H1 (cell line): ENCODE measurements around the gene ISOC2. TPM values are rescaled to one million over a fixed set of nuclear protein-coding genes. Genes with fewer than 3 reads are reported as not detected.

ENCODE experiments used
- CTCF ChIA-PET: fragments of 300-600 bp; sonication (Branson Sonifier 250); formaldehyde crosslinking; loops from one replicate; lab custom pipeline; 2021; ENCODE audit not compliant: partially characterized antibody; lab: Charles Lee
- POLR2A ChIA-PET: fragments of 300-600 bp; sonication (Branson Sonifier 250); formaldehyde crosslinking; loops from one replicate; lab custom pipeline; 2021; ENCODE audit warnings: inconsistent platforms; ENCODE audit not compliant: partially characterized antibody; lab: Charles Lee
- DNase-seq, 2 experiments: peaks; one replicate each; pipeline versions ENCODE4 v3.0.0 to v3.0.0-alpha.2; 2010 to 2022; ENCODE audit warnings: low spot score in 2 of 2, low read depth in 1 of 2, mixed read lengths in 1 of 2
- FAIRE-seq: peaks from 2 replicates; lab custom pipeline; 2011; peaks lifted over from hg19 to GRCh38; lab: Jason Lieb, UNC
- H2AFZ ChIP-seq: 2 replicates; pipeline ENCODE4 v1.8.1; 2012; ENCODE audit warnings: low read length, inconsistent platforms
- H2AK5ac ChIP-seq: 2 replicates; pipeline ENCODE4 v1.6.1; 2013; ENCODE audit warnings: low read depth, low read length
- H2BK120ac ChIP-seq: replicated peaks from 2 replicates; pipeline ENCODE3; 2013; ENCODE audit warnings: low read depth, low read length, inconsistent platforms
- H2BK12ac ChIP-seq: 2 replicates; pipeline ENCODE4 v1.6.1; 2013; ENCODE audit warnings: low read depth, low read length
- H2BK15ac ChIP-seq: 2 replicates; pipeline ENCODE4 v1.6.1; 2013; ENCODE audit warnings: low read length
- H2BK20ac ChIP-seq: 2 replicates; pipeline ENCODE4 v1.6.1; 2013; ENCODE audit warnings: low read length
- H2BK5ac ChIP-seq: 2 replicates; pipeline ENCODE4 v1.6.1; 2013; ENCODE audit warnings: low read depth, low read length
- H3K14ac ChIP-seq: 2 replicates; pipeline ENCODE4 v1.6.1; 2013; ENCODE audit warnings: inconsistent platforms; ENCODE audit not compliant: insufficient read length
- H3K18ac ChIP-seq: 2 replicates; pipeline ENCODE4 v1.6.1; 2013; ENCODE audit warnings: low read length; ENCODE audit errors: extremely low read depth
- H3K23ac ChIP-seq: 2 replicates; pipeline ENCODE4 v1.6.1; 2013; ENCODE audit warnings: inconsistent platforms; ENCODE audit not compliant: insufficient read length
- H3K23me2 ChIP-seq: 2 replicates; pipeline ENCODE4 v1.6.1; 2013; ENCODE audit warnings: low read depth, low read length
- H3K27ac ChIP-seq: 2 replicates; pipeline ENCODE4 v1.6.1; 2011; ENCODE audit warnings: low read depth, low read length, inconsistent platforms
- H3K27me3 ChIP-seq, 4 experiments: replicated peaks in 1 of 4; 1 replicate in 1 of 4; 2 replicates in 3 of 4; pipeline versions ENCODE4 v1.6.1 to v1.8.1; 2011 to 2013; ENCODE audit warnings: low read length in 3 of 4, mild to moderate bottlenecking in 3 of 4, inconsistent platforms in 2 of 4, mixed read lengths in 2 of 4, moderate library complexity in 1 of 4; ENCODE audit not compliant: control insufficient read depth in 3 of 4, insufficient read depth in 3 of 4; ENCODE audit errors: extremely low read depth in 1 of 4
- H3K36me3 ChIP-seq, 4 experiments: 2 replicates each; pipeline versions ENCODE4 v1.6.1 to v1.8.1; 2011 to 2013; ENCODE audit warnings: mild to moderate bottlenecking in 4 of 4, low read length in 3 of 4, moderate library complexity in 2 of 4, control low read depth in 1 of 4, inconsistent platforms in 1 of 4; ENCODE audit not compliant: insufficient read depth in 4 of 4, control insufficient read depth in 2 of 4
- H3K4ac ChIP-seq: replicated peaks from 2 replicates; pipeline ENCODE3; 2013; ENCODE audit warnings: low read length, low read depth, mixed read lengths, inconsistent platforms; ENCODE audit not compliant: insufficient read length
- H3K4me1 ChIP-seq, 4 experiments: replicated peaks in 1 of 4; 1 replicate in 1 of 4; 2 replicates in 3 of 4; pipeline versions ENCODE4 v1.6.1 to v1.8.1; 2011 to 2013; ENCODE audit warnings: low read length in 3 of 4, inconsistent platforms in 2 of 4, mixed read lengths in 1 of 4; ENCODE audit not compliant: insufficient read depth in 4 of 4, control insufficient read depth in 3 of 4
- H3K4me2 ChIP-seq, 2 experiments: 2 replicates each; pipeline versions ENCODE4 v1.6.1 to v1.8.1; 2011 to 2013; ENCODE audit warnings: low read depth in 2 of 2, low read length in 2 of 2, control low read depth in 1 of 2, inconsistent platforms in 1 of 2, mild to moderate bottlenecking in 1 of 2; ENCODE audit not compliant: insufficient read depth in 1 of 2
- H3K4me3 ChIP-seq, 4 experiments: fragments of 200-600, 300-600 bp in 1 of 4; sonication (generic), shearing (Covaris generic), sonication (Bioruptor Twin) in 1 of 4; 2 replicates each; pipeline versions ENCODE4 v1.5.1 to v1.8.1; 2011 to 2016; ENCODE audit warnings: low read length in 4 of 4, low read depth in 3 of 4, control low read depth in 2 of 4, inconsistent platforms in 2 of 4, mild to moderate bottlenecking in 2 of 4, mixed read lengths in 1 of 4, moderate library complexity in 1 of 4; ENCODE audit not compliant: insufficient read depth in 2 of 4; ENCODE audit errors: extremely low read depth in 1 of 4
- H3K56ac ChIP-seq: replicated peaks from 2 replicates; pipeline ENCODE3; 2013; ENCODE audit warnings: low read depth, mild to moderate bottlenecking, mixed read lengths, low read length, inconsistent platforms; ENCODE audit not compliant: insufficient read length
- H3K79me1 ChIP-seq: 2 replicates; pipeline ENCODE4 v1.6.1; 2013; ENCODE audit warnings: low read depth, low read length, control low read depth
- H3K79me2 ChIP-seq, 2 experiments: 2 replicates each; pipeline versions ENCODE4 v1.6.1 to v1.8.1; 2012 to 2013; ENCODE audit warnings: low read length in 2 of 2, mild to moderate bottlenecking in 2 of 2, inconsistent platforms in 1 of 2; ENCODE audit not compliant: insufficient read depth in 2 of 2, control insufficient read depth in 1 of 2
- H3K9ac ChIP-seq, 4 experiments: replicated peaks in 1 of 4; 1 replicate in 1 of 4; 2 replicates in 3 of 4; pipeline versions ENCODE4 v1.6.1 to v1.8.1; 2011 to 2013; ENCODE audit warnings: low read depth in 3 of 4, low read length in 3 of 4, control low read depth in 2 of 4, mild to moderate bottlenecking in 2 of 4, moderate library complexity in 2 of 4, inconsistent platforms in 1 of 4; ENCODE audit errors: extremely low read depth in 1 of 4
- H3K9me3 ChIP-seq, 2 experiments: 2 replicates each; pipeline versions ENCODE4 v1.6.1 to v1.8.1; 2012 to 2013; ENCODE audit warnings: mild to moderate bottlenecking in 2 of 2, moderate library complexity in 2 of 2, control low read depth in 1 of 2, inconsistent platforms in 1 of 2, low read depth in 1 of 2, low read length in 1 of 2, mixed read lengths in 1 of 2; ENCODE audit not compliant: insufficient read depth in 2 of 2
- H4K20me1 ChIP-seq, 2 experiments: replicated peaks in 1 of 2; 2 replicates each; pipeline versions ENCODE3 to v1.8.1; 2011 to 2013; ENCODE audit warnings: inconsistent platforms in 2 of 2, low read length in 2 of 2, mild to moderate bottlenecking in 1 of 2; ENCODE audit not compliant: insufficient read depth in 2 of 2, control insufficient read depth in 1 of 2
- H4K5ac ChIP-seq: 2 replicates; pipeline ENCODE4 v1.6.1; 2013; ENCODE audit warnings: low read length, low read depth, mixed read lengths, inconsistent platforms; ENCODE audit not compliant: insufficient read length
- H4K8ac ChIP-seq: 2 replicates; pipeline ENCODE4 v1.8.0; 2013; ENCODE audit warnings: mild to moderate bottlenecking, moderate library complexity, low read length, inconsistent platforms; ENCODE audit not compliant: insufficient read depth; ENCODE audit errors: extremely low read depth
- H4K91ac ChIP-seq: replicated peaks from 2 replicates; pipeline ENCODE3; 2013; ENCODE audit warnings: low read length, mixed read lengths, inconsistent platforms; ENCODE audit not compliant: insufficient read length
- CEBPB ChIP-seq: IDR thresholded peaks from 2 replicates; pipeline ENCODE4 v1.6.1; 2012; ENCODE audit warnings: low read depth, low read length
- CTBP2 ChIP-seq: IDR thresholded peaks from 2 replicates; pipeline ENCODE4 v1.7.0; 2011; ENCODE audit warnings: borderline replicate concordance, mild to moderate bottlenecking, moderate library complexity, mixed read lengths, low read length; ENCODE audit not compliant: insufficient read depth, insufficient read length
- EZH2 ChIP-seq: fragments of 200-600 bp; sonication (generic); IDR thresholded peaks from 2 replicates; pipeline ENCODE4 v1.7.1; 2012; ENCODE audit warnings: low read depth, mild to moderate bottlenecking, moderate library complexity, low read length, inconsistent platforms; ENCODE audit not compliant: severe bottlenecking
- JUN ChIP-seq: IDR thresholded peaks from 2 replicates; pipeline ENCODE4 v1.6.1; 2011; ENCODE audit warnings: low read depth, mild to moderate bottlenecking, improper control_type of control experiment, low read length
- KDM4A ChIP-seq: IDR thresholded peaks from one replicate; pipeline ENCODE4 v1.7.1; 2012; ENCODE audit warnings: low read depth, mild to moderate bottlenecking, moderate library complexity, low read length, inconsistent platforms; ENCODE audit not compliant: severe bottlenecking
- POLR2A ChIP-seq, 2 experiments: IDR thresholded peaks; 1 replicate in 1 of 2; 2 replicates in 1 of 2; pipeline ENCODE4 v1.6.1; 2011; ENCODE audit warnings: low read depth in 2 of 2, low read length in 2 of 2, mild to moderate bottlenecking in 2 of 2; ENCODE audit errors: control extremely low read depth in 1 of 2
- SUZ12 ChIP-seq: fragments of 200-600 bp; sonication (generic); IDR thresholded peaks from 2 replicates; pipeline ENCODE4 v1.6.1; 2012; ENCODE audit warnings: mild to moderate bottlenecking, inconsistent platforms, low read length, moderate library complexity, mixed read lengths
- WGBS, 2 experiments: shearing (Covaris generic) in 1 of 2; methylation state at CpG; one replicate each; pipeline versions ENCODE4 v1.1.6 to v1.1.7; 2013 to 2015; ENCODE audit warnings: low lambda C conversion rate in 2 of 2, mixed read lengths in 2 of 2, inconsistent platforms in 1 of 2, low coverage in 1 of 2, missing lambda C conversion rate in 1 of 2; ENCODE audit not compliant: insufficient replicate concordance in 2 of 2, insufficient coverage in 1 of 2, insufficient read length in 1 of 2; ENCODE audit errors: extremely low coverage in 1 of 2, missing lambda C conversion rate in 1 of 2; 5-methylcytosine and 5-hydroxymethylcytosine counted together
- polyA plus RNA-seq, 7 experiments: library from polyadenylated mRNA; depleted of rRNA in 3 of 7; stranded (reverse) in 5 of 7; unstranded in 2 of 7; fragments of >200 nt in 5 of 7; fragments of 200-250 nt in 2 of 7; gene quantifications; 1 replicate in 5 of 7; 2 replicates in 1 of 7; 4 replicates in 1 of 7; pipeline versions ENCODE4 v1.2.1 to v1.2.3, GENCODE V29; 2011 to 2013; ENCODE audit warnings: missing spikeins in 2 of 7, mixed read lengths in 2 of 7
- total RNA-seq: library from RNA; stranded (reverse); fragmentation: NEBNext Ultra II Directional; extraction: Animal tissue kit (Norgen Biotek cat#: 25700); gene quantifications from 2 replicates; pipeline ENCODE4 v1.2.1, GENCODE V29; 2021

The ISOC2 gene
- total and polyA plus RNA-seq, 2 of the 8 experiments (the other 6 are each of a cell fraction or from before 2014, with no cell fraction given) = 96.9 to 152 TPM

GRCh38 chr19:55451965-55452748, 9.3 kb downstream of the ISOC2 start:
- Histone ChIP-seq H3K18ac (no peak overlapping the region), H2BK20ac (no peak overlapping the region), H2AK5ac (no peak overlapping the region), H3K14ac (no peak overlapping the region), H2BK5ac (no peak overlapping the region), H3K23me2 (peaks cover 20% of the 10 kb centered on the region; the same call in 1 of the 2 replicates), H3K56ac (no peak overlapping the region), H3K4me1 (peaks cover 0 to 5% (median 2%) of the 10 kb centered on the region in 4 experiments; a peak in 5 of 7 replicates), H3K27ac (no peak overlapping the region), H2AFZ (no peak overlapping the region), H2BK15ac (no peak overlapping the region), H4K5ac (no peak overlapping the region), H4K20me1 (peaks cover 2 to 16% of the 10 kb centered on the region in 2 experiments), H3K36me3 (peaks cover 0 to 5% (median 0%) of the 10 kb centered on the region in 4 experiments; a peak in 2 of 8 replicates), H2BK12ac (no peak overlapping the region), H3K79me1 (peaks cover 4% of the 10 kb centered on the region; the same call in 1 of the 2 replicates), H3K23ac (no peak overlapping the region), H4K8ac (no peak overlapping the region), H3K4ac (no peak overlapping the region), H3K4me2 (peak overlapping the region; percentile 73 to 93), H3K79me2 (no peaks in the 10 kb centered on the region), H4K91ac (no peak overlapping the region), H3K4me3 (peak overlapping the region; percentile 26 to 69 (median 40); a peak in 7 of 8 replicates), H3K9ac (no peak overlapping the region), H3K27me3 (peaks cover 31 to 52% (median 50%) of the 10 kb centered on the region in 4 experiments), H2BK120ac (no peak overlapping the region), H3K9me3 (no peaks in the 10 kb centered on the region)
- DNase-seq (peak in 1 of 2 experiments; percentile 70), FAIRE-seq (no peak)
- CTCF ChIA-PET = interaction anchor here (0.9 to 2.5 kb wide), 6 partner anchors 24 to 311 kb away, joined by 3 to 13 read pairs (median 6); partner anchors contain the start of gene DNAAF3
- TF ChIP-seq CTBP2 (no peak), CEBPB (peak; percentile 50; the same call in 1 of the 2 replicates), SUZ12 (peak; percentile 38; the same call in 1 of the 2 replicates), KDM4A (peak; percentile 26), POLR2A (IDR thresholded peaks at IDR 0.05; ENCODE audit: control extremely low read depth in 1 of 2, low read depth in 2 of 2, low read length in 2 of 2) (peak in 1 of 2 experiments; percentile 37; a peak in 1 of 3 replicates), JUN (no peak), EZH2 (peak; percentile 32)
- POLR2A ChIA-PET = interaction anchor here (0.5 to 3.0 kb wide), 18 partner anchors 8 to 335 kb away, joined by 3 to 22 read pairs (median 4); partner anchors contain the start of genes ISOC2, PPP1R12C, SHISA7 and UBE2S
- 11% methylated on average over 21 of the region's 57 CpGs; no CpG with 5 or more reads in 1 of the 2 experiments for WGBS, 2 experiments
